Nephron (organoid): ENCODE results near the gene ATP2C1.
A peak's percentile ranks its signal among the peaks of the same experiment; 100 is the strongest.
"Not testable (repeated sequence)": the region's sequence is repeated elsewhere in the genome, so short reads cannot be mapped to it uniquely, and the experiment has no call there.

ENCODE experiments used
- H3K27ac Mint-ChIP-seq, 3 experiments: 2 replicates each; pipeline ENCODE4 v1.8.0; 2020; ENCODE audit warnings: mixed read lengths in 3 of 3, mild to moderate bottlenecking in 2 of 3, moderate library complexity in 1 of 3
- H3K27me3 Mint-ChIP-seq: 2 replicates; pipeline ENCODE4 v1.8.0; 2021; ENCODE audit warnings: low read depth, mild to moderate bottlenecking, moderate library complexity, mixed read lengths
- H3K36me3 Mint-ChIP-seq: 2 replicates; pipeline ENCODE4 v1.8.0; 2020; ENCODE audit warnings: low read depth, mixed read lengths
- H3K4me1 Mint-ChIP-seq: 2 replicates; pipeline ENCODE4 v1.8.0; 2020; ENCODE audit warnings: mixed read lengths
- H3K4me3 Mint-ChIP-seq, 3 experiments: 2 replicates each; pipeline ENCODE4 v1.8.0; 2020; ENCODE audit warnings: mild to moderate bottlenecking in 3 of 3, mixed read lengths in 3 of 3, moderate library complexity in 2 of 3
- H3K9me3 Mint-ChIP-seq: 2 replicates; pipeline ENCODE4 v1.8.0; 2020; ENCODE audit warnings: mixed read lengths
- TF ChIP-seq, protein P1 (sequence below), 3 experiments: fragments of 200-600 bp; sonication (generic); IDR thresholded peaks; one replicate each; pipeline ENCODE4 v1.5.0; 2021; ENCODE audit warnings: antibody characterized with exemption in 3 of 3; ENCODE audit not compliant: unreplicated experiment in 3 of 3

Gene ATP2C1

DNA sequence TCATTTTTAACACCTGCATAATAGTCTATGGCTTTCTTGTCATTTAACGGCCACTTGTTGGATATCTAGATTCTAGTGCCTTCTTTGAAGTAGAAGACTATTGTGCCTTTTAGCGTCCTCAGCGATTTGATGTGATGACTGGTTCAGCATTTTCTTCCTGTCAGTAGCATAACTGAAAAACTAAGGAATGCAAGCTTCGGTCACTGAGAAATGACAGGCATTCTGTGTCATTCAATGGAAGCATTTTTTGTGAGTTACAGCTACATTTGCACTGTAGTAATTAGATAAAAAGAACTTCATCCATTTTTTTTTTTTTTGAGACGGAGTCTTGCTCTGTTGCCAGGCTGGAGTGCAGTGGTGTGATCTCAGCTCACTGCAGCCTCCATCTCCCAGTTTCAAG is 143.1 kb downstream of the ATP2C1 start:
- Mint-ChIP-seq H3K36me3 (peaks cover 21% of the 10 kb centered on the region), H3K4me1 (no peaks in the 10 kb centered on the region), H3K9me3 (peaks cover 5% of the 10 kb centered on the region), H3K27me3 (no peaks in the 10 kb centered on the region), H3K4me3 (no peak overlapping the region), H3K27ac (no peak overlapping the region)
- TF ChIP-seq, protein P1, sequence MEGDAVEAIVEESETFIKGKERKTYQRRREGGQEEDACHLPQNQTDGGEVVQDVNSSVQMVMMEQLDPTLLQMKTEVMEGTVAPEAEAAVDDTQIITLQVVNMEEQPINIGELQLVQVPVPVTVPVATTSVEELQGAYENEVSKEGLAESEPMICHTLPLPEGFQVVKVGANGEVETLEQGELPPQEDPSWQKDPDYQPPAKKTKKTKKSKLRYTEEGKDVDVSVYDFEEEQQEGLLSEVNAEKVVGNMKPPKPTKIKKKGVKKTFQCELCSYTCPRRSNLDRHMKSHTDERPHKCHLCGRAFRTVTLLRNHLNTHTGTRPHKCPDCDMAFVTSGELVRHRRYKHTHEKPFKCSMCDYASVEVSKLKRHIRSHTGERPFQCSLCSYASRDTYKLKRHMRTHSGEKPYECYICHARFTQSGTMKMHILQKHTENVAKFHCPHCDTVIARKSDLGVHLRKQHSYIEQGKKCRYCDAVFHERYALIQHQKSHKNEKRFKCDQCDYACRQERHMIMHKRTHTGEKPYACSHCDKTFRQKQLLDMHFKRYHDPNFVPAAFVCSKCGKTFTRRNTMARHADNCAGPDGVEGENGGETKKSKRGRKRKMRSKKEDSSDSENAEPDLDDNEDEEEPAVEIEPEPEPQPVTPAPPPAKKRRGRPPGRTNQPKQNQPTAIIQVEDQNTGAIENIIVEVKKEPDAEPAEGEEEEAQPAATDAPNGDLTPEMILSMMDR (IDR thresholded peaks at IDR 0.05; ENCODE audit: unreplicated experiment in 3 of 3) = no peak

DNA sequence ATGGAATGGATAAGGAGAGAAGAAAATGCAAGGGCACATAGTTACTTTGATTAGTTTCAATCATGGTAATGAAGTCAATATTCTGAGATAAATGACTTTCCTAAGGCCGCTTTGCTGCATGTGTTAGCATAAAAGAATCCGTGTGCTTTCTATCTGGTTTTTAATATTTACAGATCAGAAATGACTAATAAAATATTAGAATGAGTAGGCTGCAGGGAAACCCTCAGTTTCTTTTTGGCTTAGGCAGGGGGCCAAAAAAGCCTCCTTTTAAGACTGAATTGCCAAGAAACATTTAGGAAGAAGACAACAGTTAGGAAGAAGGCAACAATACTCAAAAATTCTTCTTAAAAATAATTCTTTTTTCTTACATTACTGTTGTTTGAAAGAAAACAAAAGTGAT is 144.4 kb downstream of the ATP2C1 start:
- TF ChIP-seq, protein P1 (IDR thresholded peaks at IDR 0.05; ENCODE audit: unreplicated experiment in 3 of 3) = no peak
- no peak overlapping the region for H3K4me3 Mint-ChIP-seq

DNA sequence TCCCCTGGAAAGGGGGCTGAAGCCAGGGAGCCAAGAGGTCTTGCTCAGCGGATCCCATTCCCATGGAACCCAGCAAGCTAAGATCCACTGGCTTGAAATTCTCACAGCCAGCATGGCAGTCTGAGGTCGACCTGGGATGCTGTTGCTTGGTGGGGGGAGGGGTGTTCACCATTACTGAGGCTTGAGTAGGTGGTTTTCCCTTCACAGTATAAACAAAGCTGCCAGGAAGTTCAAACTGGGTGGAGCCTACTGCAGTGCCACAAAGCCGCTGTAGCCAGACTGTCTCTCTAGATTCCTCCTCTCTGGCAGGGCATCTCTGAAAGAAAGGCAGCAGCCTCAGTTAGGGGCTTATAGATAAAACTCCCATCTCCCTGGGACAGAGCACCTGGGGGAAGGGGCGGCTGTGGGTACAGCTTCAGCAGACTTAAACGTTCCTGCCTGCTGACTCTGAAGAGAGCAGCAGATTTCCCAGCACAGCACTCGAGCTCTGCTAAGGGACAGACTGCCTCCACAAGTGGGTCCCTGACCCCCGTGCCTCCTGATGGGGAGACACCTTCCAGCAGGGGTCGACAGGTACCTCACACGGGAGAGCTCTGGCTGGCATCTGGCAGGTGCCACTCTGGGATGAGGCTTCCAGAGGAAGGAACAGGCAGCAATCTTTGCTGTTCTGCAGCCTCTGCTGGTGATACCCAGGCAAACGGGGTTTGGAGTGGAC is 148.5 kb downstream of the ATP2C1 start:
- H3K4me1 Mint-ChIP-seq, H3K27ac Mint-ChIP-seq, H3K27me3 Mint-ChIP-seq, H3K4me3 Mint-ChIP-seq: not testable (repeated sequence)
- H3K36me3 Mint-ChIP-seq = peaks cover 26% of the 10 kb centered on the region
- H3K9me3 Mint-ChIP-seq = peaks cover 33% of the 10 kb centered on the region

More for the DNA sequence above, 144.4 kb downstream of the ATP2C1 start:
- H3K27me3 Mint-ChIP-seq = no peaks in the 10 kb centered on the region
- peaks cover 24% of the 10 kb centered on the region for H3K36me3 Mint-ChIP-seq
- peaks cover 7% of the 10 kb centered on the region for H3K9me3 Mint-ChIP-seq
- H3K4me1 Mint-ChIP-seq = no peaks in the 10 kb centered on the region
- no peak overlapping the region for H3K27ac Mint-ChIP-seq

DNA sequence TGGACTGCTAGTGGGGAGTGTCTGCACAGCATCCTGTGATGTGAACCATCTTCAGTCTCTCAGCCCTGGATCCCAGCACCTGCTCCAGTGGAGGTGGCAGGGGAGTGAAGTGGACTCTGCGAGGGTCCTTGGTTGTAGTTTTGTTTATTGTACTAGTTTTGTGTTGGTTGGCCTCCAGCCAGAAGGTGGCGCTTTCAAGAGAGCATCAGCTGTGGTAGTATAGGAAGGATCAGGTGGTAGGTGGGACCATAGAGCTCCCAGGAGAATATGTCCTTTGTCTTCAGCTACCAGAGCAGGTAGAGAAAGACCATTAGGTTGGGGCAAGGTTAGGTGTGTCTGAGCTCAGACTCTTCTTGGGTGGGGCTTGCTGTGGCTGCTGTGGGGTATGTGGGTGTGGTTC is 153.7 kb downstream of the ATP2C1 start:
- Mint-ChIP-seq H3K4me3 (no peak overlapping the region), H3K36me3 (peaks cover 13% of the 10 kb centered on the region), H3K9me3 (peaks cover 27% of the 10 kb centered on the region), H3K27me3 (no peaks in the 10 kb centered on the region), H3K4me1 (no peaks in the 10 kb centered on the region), H3K27ac (peak overlapping the region in 1 of 3 experiments; percentile 77)
- TF ChIP-seq, protein P1 (IDR thresholded peaks at IDR 0.05; ENCODE audit: unreplicated experiment in 3 of 3) = no peak

DNA sequence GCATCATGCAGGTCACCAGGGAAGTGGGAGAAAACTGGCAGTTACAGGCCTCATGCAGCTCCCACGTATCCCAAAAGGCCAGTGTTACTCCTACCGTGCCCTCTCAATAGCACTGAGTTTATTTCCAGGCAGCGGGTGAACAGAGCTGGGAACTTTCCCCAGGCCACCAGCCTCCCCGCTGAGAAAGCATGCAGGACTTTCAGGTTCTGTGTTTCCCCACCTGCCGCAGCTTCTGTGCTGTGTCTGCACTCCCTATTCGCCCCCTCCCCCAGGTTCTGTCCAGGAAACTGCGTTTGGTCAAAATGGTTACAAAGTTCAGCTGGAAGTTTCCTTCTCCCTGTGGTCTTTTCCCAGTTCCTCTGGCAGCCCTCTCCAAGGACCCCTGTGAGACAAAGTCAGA is 154.1 kb downstream of the ATP2C1 start:
- peaks cover 27% of the 10 kb centered on the region for H3K9me3 Mint-ChIP-seq
- peak overlapping the region in 1 of 3 experiments; percentile 77 for H3K27ac Mint-ChIP-seq
- TF ChIP-seq, protein P1 (IDR thresholded peaks at IDR 0.05; ENCODE audit: unreplicated experiment in 3 of 3) = no peak
- H3K4me1 Mint-ChIP-seq = no peaks in the 10 kb centered on the region
- no peak overlapping the region for H3K4me3 Mint-ChIP-seq
- H3K27me3 Mint-ChIP-seq = no peaks in the 10 kb centered on the region
- H3K36me3 Mint-ChIP-seq = peaks cover 13% of the 10 kb centered on the region

DNA sequence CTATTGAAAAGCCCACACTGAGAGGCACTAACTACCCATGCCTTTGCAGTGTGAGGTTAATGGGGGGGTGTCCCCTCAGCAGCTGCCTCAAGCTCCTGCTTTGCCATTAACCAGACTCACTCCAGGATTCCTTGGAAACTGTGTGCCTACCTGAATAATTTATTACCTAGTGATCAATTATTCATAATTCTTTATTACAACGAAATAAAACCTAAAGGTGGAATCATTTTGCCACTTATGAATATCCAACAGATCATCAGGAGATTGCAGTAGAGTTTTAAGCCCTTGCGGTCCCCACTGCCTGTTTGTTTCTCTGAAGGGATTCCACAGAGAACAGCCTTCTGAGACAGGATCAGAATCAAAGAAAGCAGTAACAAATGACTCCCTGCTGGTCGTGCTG is 156.1 kb downstream of the ATP2C1 start:
- no peaks in the 10 kb centered on the region for H3K4me1 Mint-ChIP-seq
- TF ChIP-seq, protein P1 (IDR thresholded peaks at IDR 0.05; ENCODE audit: unreplicated experiment in 3 of 3) = no peak

More for the DNA sequence above, 156.1 kb downstream of the ATP2C1 start:
- H3K27ac Mint-ChIP-seq = no peak overlapping the region
- H3K4me3 Mint-ChIP-seq = no peak overlapping the region
- H3K36me3 Mint-ChIP-seq = peaks cover 5% of the 10 kb centered on the region
- peaks cover 11% of the 10 kb centered on the region for H3K9me3 Mint-ChIP-seq
- no peaks in the 10 kb centered on the region for H3K27me3 Mint-ChIP-seq
